Prostate gland (tissue), 2 donors: ENCODE measurements around the gene CTXN2. TPM values are rescaled to one million over a fixed set of nuclear protein-coding genes. Genes with fewer than 3 reads are reported as not detected.

Experiments used
- DNase-seq: peaks from one replicate; pipeline ENCODE4 v3.0.0-alpha.2; 2019; ENCODE audit warnings: low spot score
- H3K27ac ChIP-seq, 2 donors: fragments of 200-600 bp; sonication (generic); 2 replicates each; pipeline ENCODE4 v1.5.1; 2017 to 2019
- H3K27me3 ChIP-seq: fragments of 200-600 bp; sonication (generic); replicated peaks from 2 replicates; pipeline ENCODE4 v1.5.1; 2019; ENCODE audit not compliant: insufficient read depth
- H3K36me3 ChIP-seq, 2 donors: fragments of 200-600 bp; sonication (generic); 1 replicate in 1 of 2; 2 replicates in 1 of 2; pipeline versions ENCODE4 v1.5.1 to v1.8.1; 2017 to 2019
- H3K4me1 ChIP-seq: fragments of 200-600 bp; sonication (generic); replicated peaks from 2 replicates; pipeline ENCODE4 v1.5.1; 2019
- H3K4me3 ChIP-seq, 2 donors: fragments of 200-600 bp; sonication (generic); 2 replicates each; pipeline ENCODE4 v1.5.1; 2017 to 2019
- H3K9me3 ChIP-seq: fragments of 200-600 bp; sonication (generic); 2 replicates; pipeline ENCODE4 v1.5.1; 2017
- POLR2A ChIP-seq: fragments of 450-650 bp; IDR thresholded peaks from one replicate; pipeline ENCODE4 v1.6.1; 2016; ENCODE audit warnings: antibody characterized with exemption, mild to moderate bottlenecking
- POLR2AphosphoS5 ChIP-seq: sonication (generic); formaldehyde crosslinking; IDR thresholded peaks from one replicate; pipeline ENCODE4 v1.6.1; 2017; ENCODE audit warnings: antibody characterized with exemption
- WGBS: methylation state at CpG from one replicate; pipeline ENCODE4 v1.1.5; 2018; 5-methylcytosine and 5-hydroxymethylcytosine counted together
- intact Hi-C: fragments of 100-400 bp; cut with DNase I; formaldehyde crosslinking; loops from one replicate; pipeline ENCODE4 v1.14.2; 2022
- total RNA-seq, 2 donors: library from RNA; depleted of rRNA; stranded (reverse); fragments of >200 nt; gene quantifications; one replicate each; pipeline ENCODE4 v1.1.0, GENCODE V29; 2016
- TF ChIP-seq, protein P1 (sequence below), 4 experiments: fragments of 200-600 bp in 2 of 4; fragments of 450-650 bp in 2 of 4; sonication (generic) in 2 of 4; IDR thresholded peaks; 1 replicate in 3 of 4; 2 replicates in 1 of 4; pipeline ENCODE4 v1.5.1; 2016 to 2019; ENCODE audit warnings: antibody characterized with exemption in 4 of 4, mild to moderate bottlenecking in 2 of 4, moderate library complexity in 2 of 4

CTXN2 gene
- total RNA-seq, 2 donors from 2014 or later = not detected

DNA sequence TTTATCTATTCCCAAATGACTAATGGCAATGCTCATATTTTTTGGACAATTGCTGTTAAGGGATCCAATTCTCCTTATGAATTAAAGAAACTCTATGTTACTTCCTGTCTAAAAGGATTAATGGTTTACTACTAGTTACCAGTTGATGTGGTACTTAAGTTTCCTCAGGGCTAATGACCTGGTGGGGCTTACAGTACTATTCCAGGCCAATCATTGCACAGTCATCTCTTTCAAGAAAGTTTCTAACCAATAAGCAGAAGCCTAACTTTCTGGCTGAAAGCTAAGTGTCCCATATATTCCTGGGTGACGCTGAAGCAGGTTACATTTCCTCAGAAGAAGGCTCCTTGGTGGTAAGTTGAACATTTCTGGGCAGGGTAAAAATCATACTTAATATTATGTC, 14.5 kb downstream of the CTXN2 start, which contains the start of gene SLC12A1:
Gene SLC12A1, plus strand, starts transcription at position 322 of the 400 bp plus-strand sequence. CDS start 1,418 bp downstream, outside the sequence.
- Histone ChIP-seq H3K36me3 (no peaks in the 10 kb centered on the region), H3K9me3 (no peaks in the 10 kb centered on the region), H3K4me3 (no peak within 1 kb of the TSS), H3K27ac (no peak within 1 kb of the TSS), H3K4me1 (no peaks in the 10 kb centered on the region), H3K27me3 (no peaks in the 10 kb centered on the region)
- WGBS = 86% methylated on average over 1 of the region's 1 CpG
- no peak for DNase-seq
- intact Hi-C loops = no loop called here
- TF ChIP-seq, protein P1, sequence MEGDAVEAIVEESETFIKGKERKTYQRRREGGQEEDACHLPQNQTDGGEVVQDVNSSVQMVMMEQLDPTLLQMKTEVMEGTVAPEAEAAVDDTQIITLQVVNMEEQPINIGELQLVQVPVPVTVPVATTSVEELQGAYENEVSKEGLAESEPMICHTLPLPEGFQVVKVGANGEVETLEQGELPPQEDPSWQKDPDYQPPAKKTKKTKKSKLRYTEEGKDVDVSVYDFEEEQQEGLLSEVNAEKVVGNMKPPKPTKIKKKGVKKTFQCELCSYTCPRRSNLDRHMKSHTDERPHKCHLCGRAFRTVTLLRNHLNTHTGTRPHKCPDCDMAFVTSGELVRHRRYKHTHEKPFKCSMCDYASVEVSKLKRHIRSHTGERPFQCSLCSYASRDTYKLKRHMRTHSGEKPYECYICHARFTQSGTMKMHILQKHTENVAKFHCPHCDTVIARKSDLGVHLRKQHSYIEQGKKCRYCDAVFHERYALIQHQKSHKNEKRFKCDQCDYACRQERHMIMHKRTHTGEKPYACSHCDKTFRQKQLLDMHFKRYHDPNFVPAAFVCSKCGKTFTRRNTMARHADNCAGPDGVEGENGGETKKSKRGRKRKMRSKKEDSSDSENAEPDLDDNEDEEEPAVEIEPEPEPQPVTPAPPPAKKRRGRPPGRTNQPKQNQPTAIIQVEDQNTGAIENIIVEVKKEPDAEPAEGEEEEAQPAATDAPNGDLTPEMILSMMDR (IDR thresholded peaks at IDR 0.05) = no peak
- TF ChIP-seq POLR2A = no peak
- TF ChIP-seq POLR2AphosphoS5 = no peak

- no peak for DNase-seq
- TF ChIP-seq POLR2AphosphoS5 = no peak
- TF ChIP-seq, protein P1 (IDR thresholded peaks at IDR 0.05) = no peak
- TF ChIP-seq POLR2A = no peak
- no peaks in the 10 kb centered on the region for H3K36me3 ChIP-seq
- H3K9me3 ChIP-seq = no peaks in the 10 kb centered on the region
- H3K27ac ChIP-seq = no peak overlapping the region
- WGBS = 19% methylated on average over 1 of the region's 1 CpG
- intact Hi-C loops = no loop called here
- no peaks in the 10 kb centered on the region for H3K4me1 ChIP-seq
- no peaks in the 10 kb centered on the region for H3K27me3 ChIP-seq
- H3K4me3 ChIP-seq = no peak overlapping the region
These were observed 29.8 kb downstream of the CTXN2 start for GRCh38 chr15:48221261-48221660.

GRCh38 chr15:48221885-48222284, 30.4 kb downstream of the CTXN2 start:
- Histone ChIP-seq H3K27me3 (no peaks in the 10 kb centered on the region), H3K9me3 (no peaks in the 10 kb centered on the region), H3K36me3 (no peaks in the 10 kb centered on the region), H3K27ac (no peak overlapping the region), H3K4me3 (no peak overlapping the region), H3K4me1 (no peaks in the 10 kb centered on the region)
- intact Hi-C loops = no loop called here
- DNase-seq = no peak
- WGBS = 61% methylated on average over 4 of the region's 4 CpGs
- TF ChIP-seq POLR2AphosphoS5 = no peak
- no peak for TF ChIP-seq POLR2A
- TF ChIP-seq, protein P1 (IDR thresholded peaks at IDR 0.05) = no peak

GRCh38 chr15:48222627-48223026, 31.2 kb downstream of the CTXN2 start:
- no peak for DNase-seq
- Histone ChIP-seq H3K9me3 (no peaks in the 10 kb centered on the region), H3K4me3 (no peak overlapping the region), H3K27me3 (no peaks in the 10 kb centered on the region), H3K27ac (no peak overlapping the region), H3K36me3 (no peaks in the 10 kb centered on the region), H3K4me1 (no peaks in the 10 kb centered on the region)
- intact Hi-C loops = no loop called here
- TF ChIP-seq, protein P1 (IDR thresholded peaks at IDR 0.05) = no peak
- TF ChIP-seq POLR2AphosphoS5 (no peak), POLR2A (no peak)
- WGBS = 13% methylated on average over 1 of the region's 1 CpG

DNA sequence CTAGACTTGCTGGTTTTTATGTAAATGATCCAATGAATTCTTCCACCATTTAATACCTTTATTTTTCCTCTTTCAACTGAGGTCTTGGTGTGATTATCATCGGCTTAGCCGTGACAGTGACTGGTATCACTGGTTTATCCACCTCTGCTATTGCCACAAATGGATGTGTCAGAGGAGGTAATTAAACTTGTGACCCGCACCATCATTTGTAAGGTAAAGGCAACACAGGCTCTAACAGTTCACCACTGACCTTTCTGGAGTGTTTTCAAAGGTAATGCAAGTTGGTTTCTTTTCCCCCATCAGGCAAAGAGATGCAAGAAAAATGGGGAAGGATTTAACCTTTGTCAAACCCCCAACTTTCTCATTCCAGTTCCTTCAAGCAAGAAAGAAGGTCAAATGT, 34.3 kb downstream of the CTXN2 start:
- H3K4me3 ChIP-seq = no peak overlapping the region
- 41% methylated on average over 3 of the region's 3 CpGs for WGBS

More for the DNA sequence above, 34.3 kb downstream of the CTXN2 start:
- DNase-seq = no peak
- no peaks in the 10 kb centered on the region for H3K27me3 ChIP-seq
- H3K9me3 ChIP-seq = no peaks in the 10 kb centered on the region
- H3K36me3 ChIP-seq = no peaks in the 10 kb centered on the region
- H3K4me1 ChIP-seq = no peaks in the 10 kb centered on the region
- H3K27ac ChIP-seq = no peak overlapping the region
- intact Hi-C loops = no loop called here
- TF ChIP-seq POLR2A (no peak), POLR2AphosphoS5 (no peak)
- TF ChIP-seq, protein P1 (IDR thresholded peaks at IDR 0.05) = no peak
